DOHH2 (cell line): ENCODE measurements around the gene ABTB1.

Experiments used
- H3F3A ChIP-seq: fragments of 200-600 bp; sonication (generic), shearing (Covaris generic); 2 replicates; pipeline ENCODE4 v1.6.0; 2016; ENCODE audit warnings: antibody characterized with exemption, mild to moderate bottlenecking; ENCODE audit not compliant: control insufficient read depth, insufficient read depth
- H3K27ac ChIP-seq: fragments of 200-600 bp; sonication (generic); 2 replicates; pipeline ENCODE4 v1.5.1; 2014; ENCODE audit warnings: low read depth, mild to moderate bottlenecking, low read length, moderate library complexity
- H3K27me3 ChIP-seq: fragments of 200-600 bp; sonication (generic); 2 replicates; pipeline ENCODE4 v1.6.1; 2014; ENCODE audit warnings: mild to moderate bottlenecking, low read length, mixed read lengths; ENCODE audit not compliant: control insufficient read depth
- H3K36me3 ChIP-seq: fragments of 200-600 bp; sonication (generic); 2 replicates; pipeline ENCODE4 v1.6.1; 2014; ENCODE audit warnings: mild to moderate bottlenecking, low read length, moderate library complexity, mixed read lengths; ENCODE audit not compliant: control insufficient read depth
- H3K4me1 ChIP-seq: fragments of 200-600 bp; sonication (generic); 2 replicates; pipeline ENCODE4 v1.6.1; 2014; ENCODE audit warnings: mild to moderate bottlenecking, low read length, mixed read lengths; ENCODE audit not compliant: control insufficient read depth
- H3K4me2 ChIP-seq: fragments of 200-600 bp; sonication (generic); 2 replicates; pipeline ENCODE4 v1.6.0; 2014; ENCODE audit warnings: mild to moderate bottlenecking, low read length, moderate library complexity
- H3K4me3 ChIP-seq: fragments of 200-600 bp; sonication (generic); 2 replicates; pipeline ENCODE4 v1.5.1; 2014; ENCODE audit warnings: mild to moderate bottlenecking, low read length, mixed read lengths
- H3K79me2 ChIP-seq: fragments of 200-600 bp; sonication (generic); 2 replicates; pipeline ENCODE4 v1.6.1; 2014; ENCODE audit warnings: mild to moderate bottlenecking, low read length, mixed read lengths; ENCODE audit not compliant: control insufficient read depth
- H3K9me2 ChIP-seq: fragments of 200-600 bp; sonication (generic); replicated peaks from 2 replicates; pipeline ENCODE4 v1.6.1; 2014; ENCODE audit warnings: mild to moderate bottlenecking, low read length, mixed read lengths; ENCODE audit not compliant: control insufficient read depth
- H3K9me3 ChIP-seq: fragments of 200-600 bp; sonication (generic); 2 replicates; pipeline ENCODE4 v1.6.1; 2014; ENCODE audit warnings: antibody characterized with exemption, low read length, mixed read lengths; ENCODE audit not compliant: control insufficient read depth, insufficient read depth
- H4K20me1 ChIP-seq: fragments of 200-600 bp; sonication (generic); 2 replicates; pipeline ENCODE4 v1.6.0; 2014; ENCODE audit warnings: low read depth, mild to moderate bottlenecking, antibody characterized with exemption, low read length, moderate library complexity; ENCODE audit not compliant: control insufficient read depth, insufficient read depth
- EZH2phosphoT487 ChIP-seq: fragments of 200-600 bp; sonication (generic); IDR thresholded peaks from 2 replicates; pipeline ENCODE4 v1.6.1; 2017; ENCODE audit warnings: borderline replicate concordance, mild to moderate bottlenecking, antibody characterized with exemption, low read length, moderate library complexity, mixed read lengths
- TF ChIP-seq, protein P1 (sequence below): fragments of 200-600 bp; sonication (generic); IDR thresholded peaks from one replicate; pipeline ENCODE4 v1.5.1; 2014; ENCODE audit warnings: antibody characterized with exemption, mild to moderate bottlenecking, low read depth, low read length; ENCODE audit not compliant: poor library complexity, severe bottlenecking

ABTB1 gene

DNA sequence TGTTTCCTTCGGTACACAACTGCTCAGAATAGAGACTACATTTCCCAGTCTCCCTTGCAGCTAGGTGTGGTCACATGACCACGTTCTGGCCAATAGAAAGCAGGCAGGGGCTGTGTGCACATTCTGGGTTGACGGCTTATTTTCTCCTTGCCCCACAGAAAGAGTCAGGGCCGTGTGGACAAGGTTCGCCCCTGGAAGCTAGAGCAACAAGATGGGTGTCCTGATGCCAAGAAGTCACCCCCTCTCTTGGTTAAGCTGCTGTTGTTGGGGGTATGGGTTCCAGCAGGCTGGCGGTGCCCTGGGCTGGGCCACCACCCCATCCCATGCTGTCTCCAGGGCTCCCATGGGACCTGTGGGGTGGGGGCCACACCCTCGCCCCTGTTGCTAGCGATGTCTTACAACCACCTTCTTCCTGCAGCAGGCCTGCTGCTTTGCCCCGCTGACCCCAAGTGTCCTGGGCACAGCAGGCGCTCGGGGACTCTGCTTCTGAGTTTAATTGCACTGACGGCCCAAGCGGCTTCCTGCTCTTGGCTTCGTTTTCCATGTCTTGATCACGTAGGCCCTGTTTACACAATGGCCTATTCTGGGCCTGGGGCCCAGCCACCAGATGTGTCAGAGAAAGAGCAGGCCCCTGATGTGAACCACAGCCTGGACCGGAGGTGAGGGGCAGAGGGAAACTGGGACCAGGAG is 24.9 kb downstream of the ABTB1 start:
- no peaks in the 10 kb centered on the region for H3K9me3 ChIP-seq
- H3K27ac ChIP-seq: no peak overlapping the region
- H3K9me2 ChIP-seq: no peaks in the 10 kb centered on the region
- no peaks in the 10 kb centered on the region for H3K36me3 ChIP-seq
- no peaks in the 10 kb centered on the region for H3K79me2 ChIP-seq
- H3K4me3 ChIP-seq: peak overlapping the region; percentile 7; the same call in 1 of the 2 replicates
- no peaks in the 10 kb centered on the region for H4K20me1 ChIP-seq
- H3K4me2 ChIP-seq: peak overlapping the region; percentile 27
- H3K4me1 ChIP-seq: peaks cover 17% of the 10 kb centered on the region
- TF ChIP-seq, protein P1, sequence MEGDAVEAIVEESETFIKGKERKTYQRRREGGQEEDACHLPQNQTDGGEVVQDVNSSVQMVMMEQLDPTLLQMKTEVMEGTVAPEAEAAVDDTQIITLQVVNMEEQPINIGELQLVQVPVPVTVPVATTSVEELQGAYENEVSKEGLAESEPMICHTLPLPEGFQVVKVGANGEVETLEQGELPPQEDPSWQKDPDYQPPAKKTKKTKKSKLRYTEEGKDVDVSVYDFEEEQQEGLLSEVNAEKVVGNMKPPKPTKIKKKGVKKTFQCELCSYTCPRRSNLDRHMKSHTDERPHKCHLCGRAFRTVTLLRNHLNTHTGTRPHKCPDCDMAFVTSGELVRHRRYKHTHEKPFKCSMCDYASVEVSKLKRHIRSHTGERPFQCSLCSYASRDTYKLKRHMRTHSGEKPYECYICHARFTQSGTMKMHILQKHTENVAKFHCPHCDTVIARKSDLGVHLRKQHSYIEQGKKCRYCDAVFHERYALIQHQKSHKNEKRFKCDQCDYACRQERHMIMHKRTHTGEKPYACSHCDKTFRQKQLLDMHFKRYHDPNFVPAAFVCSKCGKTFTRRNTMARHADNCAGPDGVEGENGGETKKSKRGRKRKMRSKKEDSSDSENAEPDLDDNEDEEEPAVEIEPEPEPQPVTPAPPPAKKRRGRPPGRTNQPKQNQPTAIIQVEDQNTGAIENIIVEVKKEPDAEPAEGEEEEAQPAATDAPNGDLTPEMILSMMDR: no peak
- TF ChIP-seq EZH2phosphoT487: no peak
- H3F3A ChIP-seq: no peaks in the 10 kb centered on the region
- no peaks in the 10 kb centered on the region for H3K27me3 ChIP-seq

- Histone ChIP-seq H3K9me2 (no peaks in the 10 kb centered on the region), H3K79me2 (no peaks in the 10 kb centered on the region), H3K27me3 (no peaks in the 10 kb centered on the region), H3K36me3 (no peaks in the 10 kb centered on the region), H3F3A (no peaks in the 10 kb centered on the region), H3K4me3 (no peak overlapping the region), H3K4me1 (peaks cover 17% of the 10 kb centered on the region), H3K4me2 (no peak overlapping the region), H3K9me3 (no peaks in the 10 kb centered on the region), H3K27ac (no peak overlapping the region), H4K20me1 (no peaks in the 10 kb centered on the region)
- no peak for TF ChIP-seq EZH2phosphoT487
- TF ChIP-seq, protein P1: no peak
These were observed 25.5 kb downstream of the ABTB1 start for GRCh38 chr3:127698286-127698685.

DNA sequence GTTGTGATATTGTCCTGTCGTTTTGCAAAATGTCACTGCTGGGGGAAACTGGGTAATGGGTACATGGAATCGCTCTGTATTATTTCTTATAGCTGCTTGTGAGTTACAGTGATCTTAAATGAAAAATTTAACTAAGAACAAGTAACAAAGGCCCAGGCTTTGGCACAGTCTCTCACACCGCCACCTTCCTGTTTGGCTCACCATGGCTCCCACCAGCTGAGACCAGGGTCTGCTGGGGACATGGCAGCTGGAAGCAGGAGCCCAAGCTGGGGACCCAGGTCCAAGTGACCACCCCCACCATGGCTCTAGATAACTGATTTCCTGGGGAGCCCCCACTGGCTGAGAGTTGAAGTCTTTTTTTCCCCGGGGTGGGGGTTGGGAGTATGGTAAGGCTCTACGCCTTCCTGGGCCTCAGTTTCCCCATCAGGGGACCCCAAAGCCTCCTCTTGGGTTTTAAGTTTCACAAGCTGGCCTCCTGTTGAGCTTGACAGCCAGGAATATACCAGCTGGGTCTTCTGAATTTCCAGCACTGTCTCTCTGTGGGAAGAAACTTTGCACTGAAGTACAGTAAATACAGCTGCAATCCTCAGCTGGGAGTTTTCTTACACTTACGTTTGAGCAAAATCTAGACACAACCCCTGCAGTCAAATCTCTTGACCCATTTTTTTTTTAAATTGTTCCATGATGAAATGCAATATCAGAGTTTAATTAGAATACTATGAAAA is 26.1 kb downstream of the ABTB1 start:
- Histone ChIP-seq H3K9me2 (no peaks in the 10 kb centered on the region), H3K4me3 (no peak overlapping the region), H3K4me1 (peaks cover 17% of the 10 kb centered on the region), H3K36me3 (no peaks in the 10 kb centered on the region), H3K9me3 (no peaks in the 10 kb centered on the region), H4K20me1 (no peaks in the 10 kb centered on the region), H3K4me2 (no peak overlapping the region), H3F3A (no peaks in the 10 kb centered on the region), H3K79me2 (no peaks in the 10 kb centered on the region), H3K27ac (no peak overlapping the region), H3K27me3 (no peaks in the 10 kb centered on the region)
- TF ChIP-seq, protein P1: no peak
- no peak for TF ChIP-seq EZH2phosphoT487
